ENCODE data around the gene GSTK1.

GRCh38 chr7:143255564-143255963 is 7.7 kb upstream of the GSTK1 start:
- TF ChIP-seq CTCF (IDR thresholded peaks at IDR 0.05) (no peak), POLR2A (IDR thresholded peaks at IDR 0.05) (no peak)

Measured in testis (tissue), 2 donors.